GM12874 (cell line): Measurements from ENCODE around the gene CCL14.

ENCODE experiments used
- CTCF ChIP-seq: IDR thresholded peaks from 2 replicates; pipeline ENCODE4 v1.5.1; 2011; ENCODE audit warnings: low read depth, mild to moderate bottlenecking, control low read depth, low read length, moderate library complexity; ENCODE audit not compliant: insufficient read depth

Gene CCL14

GRCh38 chr17:36001862-36002603 is 15.5 kb upstream of the CCL14 start:
- no peak for TF ChIP-seq CTCF

- TF ChIP-seq CTCF: no peak
Observed at GRCh38 chr17:36001110-36001771, 14.7 kb upstream of the CCL14 start, which contains the start of gene CCL15. CCL15 (minus strand) TSS chr17:36001553; CDS start chr17:36001492, 61 bp downstream.

GRCh38 chr17:36000732-36001109 is 14.2 kb upstream of the CCL14 start:
- TF ChIP-seq CTCF: no peak

- no peak for TF ChIP-seq CTCF
Observed at GRCh38 chr17:35998756-35999155, 12.2 kb upstream of the CCL14 start.

GRCh38 chr17:35998018-35998545 is 11.6 kb upstream of the CCL14 start:
- no peak for TF ChIP-seq CTCF

GRCh38 chr17:35991075-35991474 is 4.5 kb upstream of the CCL14 start:
- no peak for TF ChIP-seq CTCF

GRCh38 chr17:35988164-35988563 is 1.6 kb upstream of the CCL14 start:
- no peak for TF ChIP-seq CTCF
